ENCODE data around the gene RAPGEF2.
"Not testable (repeated sequence)": the region's sequence is repeated elsewhere in the genome, so short reads cannot be mapped to it uniquely, and the experiment has no call there.

The RAPGEF2 gene

GRCh38 chr4:159108124-159108523 is 5.2 kb downstream of the RAPGEF2 start:
- DNase-seq, result no peak
- Mint-ChIP-seq H3K27ac (peak overlapping the region; percentile 94), H3K9me3 (no peaks in the 10 kb centered on the region), H3K4me3 (peak overlapping the region; percentile 64), H3K27me3 (no peaks in the 10 kb centered on the region), H3K36me3 (ENCODE audit: low read depth) (peaks cover 20% of the 10 kb centered on the region), H3K4me1 (ENCODE audit: low read depth) (peaks cover 61% of the 10 kb centered on the region)

GRCh38 chr4:159110961-159111360 is 8.1 kb downstream of the RAPGEF2 start:
- H3K27ac Mint-ChIP-seq, result no peak overlapping the region
- H3K36me3 Mint-ChIP-seq (ENCODE audit: low read depth), result peaks cover 19% of the 10 kb centered on the region
- H3K9me3 Mint-ChIP-seq, result no peaks in the 10 kb centered on the region
- H3K4me3 Mint-ChIP-seq, result no peak overlapping the region
- no peaks in the 10 kb centered on the region for H3K27me3 Mint-ChIP-seq
- DNase-seq, result no peak
- peaks cover 53% of the 10 kb centered on the region for H3K4me1 Mint-ChIP-seq (ENCODE audit: low read depth)

- Mint-ChIP-seq H3K4me3 (no peak overlapping the region), H3K4me1 (ENCODE audit: low read depth) (peaks cover 54% of the 10 kb centered on the region), H3K27ac (no peak overlapping the region), H3K27me3 (no peaks in the 10 kb centered on the region), H3K36me3 (ENCODE audit: low read depth) (peaks cover 22% of the 10 kb centered on the region), H3K9me3 (no peaks in the 10 kb centered on the region)
- no peak for DNase-seq
Observed at GRCh38 chr4:159111416-159111815, 8.5 kb downstream of the RAPGEF2 start.

GRCh38 chr4:159113366-159113765 is 10.5 kb downstream of the RAPGEF2 start:
- not testable (repeated sequence) for DNase-seq, H3K27ac Mint-ChIP-seq, H3K4me3 Mint-ChIP-seq, H3K27me3 Mint-ChIP-seq, H3K9me3 Mint-ChIP-seq
- Mint-ChIP-seq H3K4me1 (ENCODE audit: low read depth) (peaks cover 54% of the 10 kb centered on the region), H3K36me3 (ENCODE audit: low read depth) (peaks cover 22% of the 10 kb centered on the region)

- Mint-ChIP-seq H3K36me3 (ENCODE audit: low read depth) (peaks cover 20% of the 10 kb centered on the region), H3K27ac (peak overlapping the region; percentile 1), H3K4me1 (ENCODE audit: low read depth) (peaks cover 40% of the 10 kb centered on the region)
- not testable (repeated sequence) for H3K4me3 Mint-ChIP-seq, DNase-seq, H3K9me3 Mint-ChIP-seq, H3K27me3 Mint-ChIP-seq
Observed at GRCh38 chr4:159116098-159116497, 13.2 kb downstream of the RAPGEF2 start.

GRCh38 chr4:159116693-159117092 is 13.8 kb downstream of the RAPGEF2 start:
- H3K27ac Mint-ChIP-seq, DNase-seq: not testable (repeated sequence)

GRCh38 chr4:159117564-159117963 is 14.7 kb downstream of the RAPGEF2 start:
- no peak overlapping the region for H3K27ac Mint-ChIP-seq
- H3K4me1 Mint-ChIP-seq (ENCODE audit: low read depth), result peaks cover 32% of the 10 kb centered on the region
- peaks cover 18% of the 10 kb centered on the region for H3K36me3 Mint-ChIP-seq (ENCODE audit: low read depth)

More at GRCh38 chr4:159116693-159117092, 13.8 kb downstream of the RAPGEF2 start:
- H3K9me3 Mint-ChIP-seq, H3K4me3 Mint-ChIP-seq, H3K27me3 Mint-ChIP-seq: not testable (repeated sequence)
- Mint-ChIP-seq H3K36me3 (ENCODE audit: low read depth) (peaks cover 18% of the 10 kb centered on the region), H3K4me1 (ENCODE audit: low read depth) (peaks cover 36% of the 10 kb centered on the region)

GRCh38 chr4:159117968-159118367 is 15.1 kb downstream of the RAPGEF2 start:
- H3K36me3 Mint-ChIP-seq (ENCODE audit: low read depth), result peaks cover 16% of the 10 kb centered on the region
- no peak for DNase-seq
- peaks cover 32% of the 10 kb centered on the region for H3K4me1 Mint-ChIP-seq (ENCODE audit: low read depth)
- H3K27me3 Mint-ChIP-seq, result no peaks in the 10 kb centered on the region
- H3K4me3 Mint-ChIP-seq, result no peak overlapping the region
- H3K9me3 Mint-ChIP-seq, result no peaks in the 10 kb centered on the region
- H3K27ac Mint-ChIP-seq, result no peak overlapping the region

More at GRCh38 chr4:159117564-159117963, 14.7 kb downstream of the RAPGEF2 start:
- H3K27me3 Mint-ChIP-seq, result no peaks in the 10 kb centered on the region
- H3K9me3 Mint-ChIP-seq, result no peaks in the 10 kb centered on the region
- no peak overlapping the region for H3K4me3 Mint-ChIP-seq
- DNase-seq, result no peak

- H3K36me3 Mint-ChIP-seq (ENCODE audit: low read depth), result no peaks in the 10 kb centered on the region
- DNase-seq, result no peak
- H3K27ac Mint-ChIP-seq, result no peak overlapping the region
- no peak overlapping the region for H3K4me3 Mint-ChIP-seq
- no peaks in the 10 kb centered on the region for H3K9me3 Mint-ChIP-seq
- peaks cover 30% of the 10 kb centered on the region for H3K4me1 Mint-ChIP-seq (ENCODE audit: low read depth)
- no peaks in the 10 kb centered on the region for H3K27me3 Mint-ChIP-seq
Observed at GRCh38 chr4:159121371-159121770, 18.5 kb downstream of the RAPGEF2 start.

GRCh38 chr4:159126716-159127115 is 23.8 kb downstream of the RAPGEF2 start:
- no peak for DNase-seq
- peaks cover 28% of the 10 kb centered on the region for H3K4me1 Mint-ChIP-seq (ENCODE audit: low read depth)
- H3K9me3 Mint-ChIP-seq, result no peaks in the 10 kb centered on the region
- no peaks in the 10 kb centered on the region for H3K27me3 Mint-ChIP-seq
- peak overlapping the region; percentile 51 for H3K27ac Mint-ChIP-seq
- H3K36me3 Mint-ChIP-seq (ENCODE audit: low read depth), result no peaks in the 10 kb centered on the region
- no peak overlapping the region for H3K4me3 Mint-ChIP-seq

- H3K9me3 Mint-ChIP-seq, result no peaks in the 10 kb centered on the region
- H3K4me3 Mint-ChIP-seq, result no peak overlapping the region
- no peak for DNase-seq
- H3K27me3 Mint-ChIP-seq, result no peaks in the 10 kb centered on the region
- no peaks in the 10 kb centered on the region for H3K36me3 Mint-ChIP-seq (ENCODE audit: low read depth)
- H3K27ac Mint-ChIP-seq, result no peak overlapping the region
- peaks cover 34% of the 10 kb centered on the region for H3K4me1 Mint-ChIP-seq (ENCODE audit: low read depth)
Observed at GRCh38 chr4:159127745-159128518, 25.1 kb downstream of the RAPGEF2 start.

GRCh38 chr4:159129814-159130550 is 27.1 kb downstream of the RAPGEF2 start:
- peaks cover 37% of the 10 kb centered on the region for H3K4me1 Mint-ChIP-seq (ENCODE audit: low read depth)
- H3K9me3 Mint-ChIP-seq, result no peaks in the 10 kb centered on the region
- no peak overlapping the region for H3K4me3 Mint-ChIP-seq
- peaks cover 2% of the 10 kb centered on the region for H3K36me3 Mint-ChIP-seq (ENCODE audit: low read depth)
- DNase-seq, result no peak
- no peak overlapping the region for H3K27ac Mint-ChIP-seq
- no peaks in the 10 kb centered on the region for H3K27me3 Mint-ChIP-seq

GRCh38 chr4:159131564-159131963 is 28.7 kb downstream of the RAPGEF2 start:
- no peak overlapping the region for H3K27ac Mint-ChIP-seq
- H3K36me3 Mint-ChIP-seq (ENCODE audit: low read depth), result peaks cover 4% of the 10 kb centered on the region
- no peaks in the 10 kb centered on the region for H3K27me3 Mint-ChIP-seq
- no peaks in the 10 kb centered on the region for H3K9me3 Mint-ChIP-seq
- H3K4me3 Mint-ChIP-seq, result no peak overlapping the region
- peaks cover 31% of the 10 kb centered on the region for H3K4me1 Mint-ChIP-seq (ENCODE audit: low read depth)
- no peak for DNase-seq

- Mint-ChIP-seq H3K4me1 (ENCODE audit: low read depth) (peaks cover 36% of the 10 kb centered on the region), H3K27me3 (no peaks in the 10 kb centered on the region), H3K36me3 (ENCODE audit: low read depth) (peaks cover 4% of the 10 kb centered on the region), H3K4me3 (no peak overlapping the region), H3K27ac (no peak overlapping the region), H3K9me3 (no peaks in the 10 kb centered on the region)
- DNase-seq, result no peak
Observed at GRCh38 chr4:159134429-159134828, 31.6 kb downstream of the RAPGEF2 start.

GRCh38 chr4:159137176-159137575 is 34.3 kb downstream of the RAPGEF2 start:
- Mint-ChIP-seq H3K9me3 (no peaks in the 10 kb centered on the region), H3K36me3 (ENCODE audit: low read depth) (peaks cover 4% of the 10 kb centered on the region), H3K4me3 (no peak overlapping the region), H3K4me1 (ENCODE audit: low read depth) (peaks cover 28% of the 10 kb centered on the region), H3K27me3 (no peaks in the 10 kb centered on the region), H3K27ac (no peak overlapping the region)
- no peak for DNase-seq

Measured in activated T-cell treated with anti-CD3 and anti-CD28 coated beads, Interleukin-2, amount 50 U/mL, for 24 hours (primary cell).